Measurements from ENCODE around the gene DCDC2C. TPM values are rescaled to one million over a fixed set of nuclear protein-coding genes. Genes with fewer than 3 reads are reported as not detected.

DCDC2C gene
- total RNA-seq, 2 donors from 2014 or later: not detected

DNA sequence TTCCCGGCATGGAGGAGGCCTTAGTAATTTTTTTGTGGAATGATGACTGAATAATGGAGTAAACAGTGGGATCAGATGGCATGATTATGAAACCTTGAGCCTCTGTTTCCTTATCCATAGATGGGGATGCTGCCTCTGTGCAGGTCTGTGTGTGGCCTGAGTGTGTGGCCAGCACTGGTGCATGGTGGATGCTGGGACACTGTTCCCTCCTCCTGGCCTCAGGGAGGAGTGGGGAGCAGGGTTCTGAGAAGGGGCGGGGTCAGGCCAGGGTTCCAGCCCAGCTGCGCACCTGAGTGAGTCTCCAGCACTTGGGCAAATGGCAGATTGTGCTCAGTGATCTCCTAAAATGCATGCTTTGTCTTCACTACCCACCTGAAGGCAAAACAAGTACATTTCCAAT is 66.4 kb downstream of the DCDC2C start:
- intact Hi-C loops (cut with DNase I): no loop called here
- Histone ChIP-seq H3K27me3 (no peaks in the 10 kb centered on the region), H3K9me3 (no peaks in the 10 kb centered on the region), H3K36me3 (no peaks in the 10 kb centered on the region), H3K27ac (no peak overlapping the region), H3K4me1 (no peaks in the 10 kb centered on the region), H3K4me3 (no peak overlapping the region), H3K9ac (ENCODE audit: low read depth in 2 of 2, low read length in 2 of 2) (no peak overlapping the region)
- no peak for DNase-seq
- TF ChIP-seq, protein P1, sequence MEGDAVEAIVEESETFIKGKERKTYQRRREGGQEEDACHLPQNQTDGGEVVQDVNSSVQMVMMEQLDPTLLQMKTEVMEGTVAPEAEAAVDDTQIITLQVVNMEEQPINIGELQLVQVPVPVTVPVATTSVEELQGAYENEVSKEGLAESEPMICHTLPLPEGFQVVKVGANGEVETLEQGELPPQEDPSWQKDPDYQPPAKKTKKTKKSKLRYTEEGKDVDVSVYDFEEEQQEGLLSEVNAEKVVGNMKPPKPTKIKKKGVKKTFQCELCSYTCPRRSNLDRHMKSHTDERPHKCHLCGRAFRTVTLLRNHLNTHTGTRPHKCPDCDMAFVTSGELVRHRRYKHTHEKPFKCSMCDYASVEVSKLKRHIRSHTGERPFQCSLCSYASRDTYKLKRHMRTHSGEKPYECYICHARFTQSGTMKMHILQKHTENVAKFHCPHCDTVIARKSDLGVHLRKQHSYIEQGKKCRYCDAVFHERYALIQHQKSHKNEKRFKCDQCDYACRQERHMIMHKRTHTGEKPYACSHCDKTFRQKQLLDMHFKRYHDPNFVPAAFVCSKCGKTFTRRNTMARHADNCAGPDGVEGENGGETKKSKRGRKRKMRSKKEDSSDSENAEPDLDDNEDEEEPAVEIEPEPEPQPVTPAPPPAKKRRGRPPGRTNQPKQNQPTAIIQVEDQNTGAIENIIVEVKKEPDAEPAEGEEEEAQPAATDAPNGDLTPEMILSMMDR (IDR thresholded peaks at IDR 0.05): no peak

DNA sequence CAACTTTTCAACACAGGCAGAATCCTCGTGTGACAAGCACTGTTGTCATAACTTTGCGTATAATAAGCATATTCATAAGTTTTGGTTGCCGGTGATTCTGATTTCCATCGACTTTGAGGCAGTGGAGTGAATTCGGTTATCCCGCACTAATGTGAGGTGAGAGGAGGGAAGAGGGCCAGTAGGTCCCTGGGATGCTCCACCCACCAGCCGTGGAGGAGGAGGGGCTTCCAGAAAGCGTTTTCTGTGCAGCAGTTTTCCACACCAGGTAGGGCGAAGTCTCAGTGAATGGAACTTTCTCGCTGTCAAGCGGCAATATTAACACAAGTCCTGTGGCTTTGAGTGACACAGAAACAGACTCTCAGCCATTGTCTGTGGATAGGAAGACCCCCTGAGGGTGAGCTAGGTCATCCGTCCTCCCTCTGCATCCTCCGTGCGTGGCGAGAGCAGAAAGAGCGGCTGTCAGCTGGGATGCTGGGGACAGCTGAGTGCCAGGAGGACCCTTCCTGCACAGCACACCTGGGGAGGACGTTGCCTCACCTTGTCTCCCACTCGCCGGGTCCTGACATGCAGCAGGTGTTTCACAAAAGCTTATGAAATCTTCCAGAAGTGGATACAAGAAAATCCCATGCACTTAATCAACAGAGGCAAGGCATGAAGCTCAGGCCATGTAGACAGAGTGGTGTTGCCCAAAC is 67.5 kb downstream of the DCDC2C start:
- H3K4me1 ChIP-seq: no peaks in the 10 kb centered on the region
- no peak overlapping the region for H3K4me3 ChIP-seq
- no peak overlapping the region for H3K27ac ChIP-seq
- no peaks in the 10 kb centered on the region for H3K9me3 ChIP-seq
- TF ChIP-seq, protein P1 (IDR thresholded peaks at IDR 0.05): no peak
- no peak overlapping the region for H3K9ac ChIP-seq (ENCODE audit: low read depth in 2 of 2, low read length in 2 of 2)
- no peak for DNase-seq
- H3K36me3 ChIP-seq: no peaks in the 10 kb centered on the region
- H3K27me3 ChIP-seq: no peaks in the 10 kb centered on the region
- intact Hi-C loops (cut with DNase I): no loop called here

DNA sequence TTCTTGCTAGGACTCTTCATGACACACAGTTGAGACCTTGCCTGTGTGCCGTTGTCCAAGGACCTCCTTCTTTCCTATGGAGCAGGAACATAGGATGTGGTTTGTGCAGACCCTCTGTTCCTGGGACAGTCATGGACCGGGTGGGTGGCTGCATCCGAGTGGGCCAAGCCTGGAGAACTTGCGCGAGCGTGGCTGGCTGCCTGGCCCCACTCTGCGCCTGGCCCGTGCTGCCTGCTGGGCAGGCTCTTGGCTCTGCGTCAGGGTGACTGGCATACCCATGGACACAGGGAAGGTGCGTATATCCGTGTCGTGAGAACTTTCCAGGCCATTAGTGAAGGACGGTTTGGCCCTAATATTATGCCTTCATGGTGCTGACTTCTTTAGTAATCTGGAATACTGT is 68.2 kb downstream of the DCDC2C start:
- Histone ChIP-seq H3K9me3 (no peaks in the 10 kb centered on the region), H3K27ac (no peak overlapping the region), H3K36me3 (no peaks in the 10 kb centered on the region), H3K9ac (ENCODE audit: low read depth in 2 of 2, low read length in 2 of 2) (no peak overlapping the region), H3K27me3 (no peaks in the 10 kb centered on the region), H3K4me1 (no peaks in the 10 kb centered on the region), H3K4me3 (no peak overlapping the region)
- DNase-seq: no peak
- TF ChIP-seq, protein P1 (IDR thresholded peaks at IDR 0.05): no peak
- intact Hi-C loops (cut with DNase I): no loop called here

DNA sequence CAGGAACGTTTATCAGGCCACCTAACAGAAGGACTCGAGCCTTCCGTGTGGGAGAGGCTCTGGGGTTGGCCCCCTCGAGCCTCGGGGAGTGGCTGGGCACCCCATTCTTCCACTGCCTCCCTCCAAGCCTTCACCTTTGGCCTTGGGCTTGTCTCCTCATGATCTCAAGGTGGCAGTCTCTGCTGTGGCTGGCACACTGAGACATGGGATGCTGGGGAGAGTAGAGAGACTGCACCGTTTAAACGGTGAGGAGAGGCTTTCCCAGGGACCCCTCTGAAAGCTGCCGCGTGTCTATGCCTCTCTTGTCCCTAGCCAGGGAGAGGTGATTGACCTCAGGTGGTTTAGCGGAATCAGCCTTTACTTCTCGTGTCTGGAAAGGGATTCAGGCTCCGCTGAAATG is 71.0 kb downstream of the DCDC2C start:
- Histone ChIP-seq H3K36me3 (no peaks in the 10 kb centered on the region), H3K4me3 (no peak overlapping the region), H3K27ac (no peak overlapping the region), H3K9me3 (no peaks in the 10 kb centered on the region), H3K9ac (ENCODE audit: low read depth in 2 of 2, low read length in 2 of 2) (no peak overlapping the region), H3K4me1 (no peaks in the 10 kb centered on the region), H3K27me3 (no peaks in the 10 kb centered on the region)
- TF ChIP-seq, protein P1 (IDR thresholded peaks at IDR 0.05): no peak
- intact Hi-C loops (cut with DNase I): no loop called here
- DNase-seq: no peak

DNA sequence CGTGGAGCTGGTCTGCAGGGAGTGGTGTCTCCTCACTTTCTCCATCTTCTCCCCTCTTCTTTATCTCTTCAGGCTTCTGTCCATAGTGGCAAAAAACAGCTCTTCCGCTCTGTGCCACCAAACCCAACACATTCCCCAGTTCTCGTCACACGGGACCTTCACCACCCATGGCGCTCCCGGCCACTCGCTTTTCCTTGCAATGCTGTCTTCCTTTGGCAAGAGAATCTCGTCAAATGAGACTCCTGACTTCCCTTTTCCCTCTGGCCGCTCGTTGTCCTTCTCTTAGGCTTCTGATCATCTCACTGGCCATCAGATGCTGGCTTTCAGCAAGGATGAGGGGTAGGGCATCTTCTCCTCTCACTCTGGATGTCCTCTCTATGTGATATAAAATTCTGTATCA is 72.9 kb downstream of the DCDC2C start:
- Histone ChIP-seq H3K27me3 (no peaks in the 10 kb centered on the region), H3K4me1 (no peaks in the 10 kb centered on the region), H3K36me3 (no peaks in the 10 kb centered on the region), H3K9me3 (no peaks in the 10 kb centered on the region), H3K9ac (ENCODE audit: low read depth in 2 of 2, low read length in 2 of 2) (no peak overlapping the region), H3K27ac (no peak overlapping the region), H3K4me3 (no peak overlapping the region)
- no peak for DNase-seq
- intact Hi-C loops (cut with DNase I): no loop called here
- TF ChIP-seq, protein P1 (IDR thresholded peaks at IDR 0.05): no peak
